Upper lobe of left lung (tissue), 6 donors: ENCODE data around the gene MTHFD2L. TPM values are rescaled to one million over a fixed set of nuclear protein-coding genes. Genes with fewer than 3 reads are reported as not detected.

ENCODE experiments used
- ATAC-seq, 2 donors: fragments of 200-7000 bp; cut with Tn5 transposase; one replicate each; pipeline ENCODE4 v1.9.1; 2022; ENCODE audit warnings: mild to moderate bottlenecking in 2 of 2, moderate library complexity in 2 of 2; ENCODE audit not compliant: low FRiP score in 2 of 2
- DNase-seq, 2 donors: peaks; one replicate each; pipeline ENCODE4 v3.0.0-alpha.2; 2019 to 2020
- H3K27ac ChIP-seq, 4 donors: fragments of 200-600 bp; sonication (generic); one replicate each; pipeline ENCODE4 v1.5.1; 2016 to 2019
- H3K27me3 ChIP-seq, 4 donors: fragments of 200-600 bp; sonication (generic); one replicate each; pipeline ENCODE4 v1.5.1; 2017 to 2019
- H3K36me3 ChIP-seq, 4 donors: fragments of 200-600 bp; sonication (generic); one replicate each; pipeline ENCODE4 v1.5.1; 2016 to 2019
- H3K4me1 ChIP-seq, 4 donors: fragments of 200-600 bp; sonication (generic); one replicate each; pipeline ENCODE4 v1.5.1; 2018 to 2019
- H3K4me3 ChIP-seq, 4 donors: fragments of 200-600 bp; sonication (generic); one replicate each; pipeline ENCODE4 v1.5.1; 2017 to 2019; ENCODE audit warnings: mild to moderate bottlenecking in 2 of 4, moderate library complexity in 1 of 4
- H3K9me3 ChIP-seq, 4 donors: fragments of 200-600 bp; sonication (generic); one replicate each; pipeline ENCODE4 v1.5.1; 2018 to 2019
- EP300 ChIP-seq, 4 donors: sonication (generic); formaldehyde crosslinking; IDR thresholded peaks; one replicate each; pipeline ENCODE4 v1.5.1; 2017; ENCODE audit warnings: antibody characterized with exemption in 4 of 4, control low read depth in 2 of 4
- POLR2A ChIP-seq, 4 donors: fragments of 450-650 bp; IDR thresholded peaks; one replicate each; pipeline ENCODE4 v1.5.1; 2016 to 2017; ENCODE audit warnings: antibody characterized with exemption in 4 of 4, mild to moderate bottlenecking in 2 of 4
- POLR2AphosphoS5 ChIP-seq, 2 donors: sonication (generic); formaldehyde crosslinking; IDR thresholded peaks; one replicate each; pipeline ENCODE4 v1.5.1; 2017; ENCODE audit warnings: antibody characterized with exemption in 2 of 2
- WGBS, 2 donors: methylation state at CpG; one replicate each; pipeline ENCODE4 v1.1.5; 2017 to 2018; 5-methylcytosine and 5-hydroxymethylcytosine counted together
- total RNA-seq, 6 donors: library from RNA; depleted of rRNA in 4 of 6; stranded (reverse); fragments of >200 nt in 4 of 6; gene quantifications; one replicate each; pipeline versions ENCODE4 v1.1.0 to v1.2.1, GENCODE V29; 2016 to 2021
- TF ChIP-seq, protein P1 (sequence below), 6 experiments: fragments of 450-650 bp in 4 of 6; fragments of 200-600 bp in 2 of 6; sonication (generic) in 2 of 6; IDR thresholded peaks; one replicate each; pipeline ENCODE4 v1.5.1; 2016 to 2019; ENCODE audit warnings: antibody characterized with exemption in 6 of 6
- donor health status: DM: no; HTN: no; CAD: no; lungs with moderate emphysema.
- donor health status: DM: no; HTN: yes; CAD: no; lungs with severe emphysema.

MTHFD2L gene
- total RNA-seq, 6 donors from 2014 or later, result 4.9 to 23.6 (median 12.8) TPM

GRCh38 chr4:74230902-74231499, 73.1 kb downstream of the MTHFD2L start:
- Histone ChIP-seq H3K27me3 (no peaks in the 10 kb centered on the region), H3K4me1 (peaks cover 8 to 23% (median 14%) of the 10 kb centered on the region in 4 donors), H3K27ac (peak overlapping the region; percentile 10 to 74 (median 53)), H3K4me3 (no peak overlapping the region), H3K9me3 (no peaks in the 10 kb centered on the region), H3K36me3 (no peaks in the 10 kb centered on the region)
- ATAC-seq (peak; percentile 71 to 80), DNase-seq (peak in 1 of 2 donors; percentile 76)
- peak in 3 of 4 donors; percentile 40 to 80 (median 57) for TF ChIP-seq EP300 (IDR thresholded peaks at IDR 0.05)
- peak; percentile 47 to 50 for TF ChIP-seq POLR2AphosphoS5 (IDR thresholded peaks at IDR 0.05)
- TF ChIP-seq, protein P1, sequence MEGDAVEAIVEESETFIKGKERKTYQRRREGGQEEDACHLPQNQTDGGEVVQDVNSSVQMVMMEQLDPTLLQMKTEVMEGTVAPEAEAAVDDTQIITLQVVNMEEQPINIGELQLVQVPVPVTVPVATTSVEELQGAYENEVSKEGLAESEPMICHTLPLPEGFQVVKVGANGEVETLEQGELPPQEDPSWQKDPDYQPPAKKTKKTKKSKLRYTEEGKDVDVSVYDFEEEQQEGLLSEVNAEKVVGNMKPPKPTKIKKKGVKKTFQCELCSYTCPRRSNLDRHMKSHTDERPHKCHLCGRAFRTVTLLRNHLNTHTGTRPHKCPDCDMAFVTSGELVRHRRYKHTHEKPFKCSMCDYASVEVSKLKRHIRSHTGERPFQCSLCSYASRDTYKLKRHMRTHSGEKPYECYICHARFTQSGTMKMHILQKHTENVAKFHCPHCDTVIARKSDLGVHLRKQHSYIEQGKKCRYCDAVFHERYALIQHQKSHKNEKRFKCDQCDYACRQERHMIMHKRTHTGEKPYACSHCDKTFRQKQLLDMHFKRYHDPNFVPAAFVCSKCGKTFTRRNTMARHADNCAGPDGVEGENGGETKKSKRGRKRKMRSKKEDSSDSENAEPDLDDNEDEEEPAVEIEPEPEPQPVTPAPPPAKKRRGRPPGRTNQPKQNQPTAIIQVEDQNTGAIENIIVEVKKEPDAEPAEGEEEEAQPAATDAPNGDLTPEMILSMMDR (IDR thresholded peaks at IDR 0.05), result no peak
- TF ChIP-seq POLR2A (IDR thresholded peaks at IDR 0.05), result no peak
- 16 to 19% methylated on average over 7 of the region's 7 CpGs for WGBS, 2 donors

- peaks cover 8 to 14% (median 11%) of the 10 kb centered on the region in 4 donors for H3K4me1 ChIP-seq
- no peak for TF ChIP-seq POLR2AphosphoS5 (IDR thresholded peaks at IDR 0.05)
- TF ChIP-seq, protein P1 (IDR thresholded peaks at IDR 0.05), result no peak
- no peak for TF ChIP-seq POLR2A (IDR thresholded peaks at IDR 0.05)
- TF ChIP-seq EP300 (IDR thresholded peaks at IDR 0.05), result no peak
Measured at GRCh38 chr4:74235135-74235534, 77.2 kb downstream of the MTHFD2L start.

GRCh38 chr4:74237425-74237966, 79.6 kb downstream of the MTHFD2L start:
- Histone ChIP-seq H3K4me3 (no peak overlapping the region), H3K36me3 (no peaks in the 10 kb centered on the region), H3K9me3 (no peaks in the 10 kb centered on the region), H3K27me3 (no peaks in the 10 kb centered on the region), H3K27ac (no peak overlapping the region), H3K4me1 (no peaks in the 10 kb centered on the region)
- WGBS, 2 donors, result 81 to 93% methylated on average over 3 of the region's 3 CpGs
- no peak for ATAC-seq
- no peak for DNase-seq
- TF ChIP-seq POLR2A (IDR thresholded peaks at IDR 0.05) (no peak), EP300 (IDR thresholded peaks at IDR 0.05) (no peak), POLR2AphosphoS5 (IDR thresholded peaks at IDR 0.05) (no peak)
- TF ChIP-seq, protein P1 (IDR thresholded peaks at IDR 0.05), result no peak

More at GRCh38 chr4:74235135-74235534, 77.2 kb downstream of the MTHFD2L start:
- H3K27ac ChIP-seq, result no peak overlapping the region
- H3K9me3 ChIP-seq, result no peaks in the 10 kb centered on the region
- no peak overlapping the region for H3K4me3 ChIP-seq
- no peaks in the 10 kb centered on the region for H3K36me3 ChIP-seq
- no peak for ATAC-seq
- no peak for DNase-seq
- H3K27me3 ChIP-seq, result no peaks in the 10 kb centered on the region

- no peak for TF ChIP-seq POLR2AphosphoS5 (IDR thresholded peaks at IDR 0.05)
- TF ChIP-seq POLR2A (IDR thresholded peaks at IDR 0.05), result no peak
- TF ChIP-seq EP300 (IDR thresholded peaks at IDR 0.05), result no peak
- TF ChIP-seq, protein P1 (IDR thresholded peaks at IDR 0.05), result no peak
- no peaks in the 10 kb centered on the region for H3K4me1 ChIP-seq
- no peaks in the 10 kb centered on the region for H3K9me3 ChIP-seq
- no peak for ATAC-seq
- no peak overlapping the region for H3K4me3 ChIP-seq
- H3K27me3 ChIP-seq, result no peaks in the 10 kb centered on the region
- no peak for DNase-seq
- H3K27ac ChIP-seq, result no peak overlapping the region
- H3K36me3 ChIP-seq, result no peaks in the 10 kb centered on the region
Measured at GRCh38 chr4:74244049-74244448, 86.1 kb downstream of the MTHFD2L start.

GRCh38 chr4:74252933-74253332, 95.0 kb downstream of the MTHFD2L start:
- Histone ChIP-seq H3K27me3 (no peaks in the 10 kb centered on the region), H3K27ac (no peak overlapping the region), H3K9me3 (peaks cover 0 to 9% (median 4%) of the 10 kb centered on the region in 4 donors), H3K4me1 (no peaks in the 10 kb centered on the region), H3K36me3 (no peaks in the 10 kb centered on the region), H3K4me3 (no peak overlapping the region)
- no peak for DNase-seq
- ATAC-seq, result no peak
- TF ChIP-seq POLR2A (IDR thresholded peaks at IDR 0.05) (no peak), POLR2AphosphoS5 (IDR thresholded peaks at IDR 0.05) (no peak), EP300 (IDR thresholded peaks at IDR 0.05) (no peak)
- TF ChIP-seq, protein P1 (IDR thresholded peaks at IDR 0.05), result no peak
